ENCODE results near the gene RYR2. TPM values are rescaled to one million over a fixed set of nuclear protein-coding genes. Genes with fewer than 3 reads are reported as not detected.

Gene RYR2
- total RNA-seq, 1 donor from 2014 or later, result 0.90 TPM

DNA sequence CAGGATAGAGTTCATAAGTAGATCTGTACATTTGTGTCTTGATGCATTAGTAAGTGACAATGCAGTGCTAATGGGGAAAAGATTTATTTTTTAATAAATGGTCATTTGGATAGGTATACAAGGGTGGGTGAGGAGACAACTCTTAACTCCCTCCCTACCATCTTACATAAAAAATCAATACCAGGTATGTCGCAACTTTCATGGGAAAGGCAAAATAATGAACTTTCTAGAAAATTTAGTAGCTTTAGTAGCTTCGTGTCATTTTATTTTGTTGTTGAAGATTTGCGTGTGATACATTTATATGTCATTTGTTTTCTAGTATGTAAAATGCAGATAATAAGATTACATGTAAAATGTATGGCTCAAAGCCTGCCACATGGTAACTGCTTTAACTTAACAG is 310.8 kb downstream of the RYR2 start:
- Histone ChIP-seq H3K9ac (no peak overlapping the region), H3K4me2 (no peak overlapping the region), H3K4me3 (no peak overlapping the region), H3K27me3 (no peaks in the 10 kb centered on the region), H3K36me3 (no peaks in the 10 kb centered on the region), H3K27ac (no peak overlapping the region), H2AFZ (replicated peaks) (no peak overlapping the region), H4K20me1 (ENCODE audit: low read depth) (no peaks in the 10 kb centered on the region), H3K4me1 (no peaks in the 10 kb centered on the region), H3K9me3 (ENCODE audit: low read depth) (no peaks in the 10 kb centered on the region), H3K79me2 (ENCODE audit: low read depth) (no peaks in the 10 kb centered on the region), H3F3A (ENCODE audit: low read depth) (no peaks in the 10 kb centered on the region)
- no peaks in the 10 kb centered on the region for H3K4me1 Mint-ChIP-seq
- no peaks in the 10 kb centered on the region for H3K27me3 Mint-ChIP-seq (ENCODE audit: insufficient read depth, low read depth)
- H3K27ac Mint-ChIP-seq, result no peak overlapping the region
- no peak for DNase-seq (ENCODE audit: low spot score)
- TF ChIP-seq, protein P1, sequence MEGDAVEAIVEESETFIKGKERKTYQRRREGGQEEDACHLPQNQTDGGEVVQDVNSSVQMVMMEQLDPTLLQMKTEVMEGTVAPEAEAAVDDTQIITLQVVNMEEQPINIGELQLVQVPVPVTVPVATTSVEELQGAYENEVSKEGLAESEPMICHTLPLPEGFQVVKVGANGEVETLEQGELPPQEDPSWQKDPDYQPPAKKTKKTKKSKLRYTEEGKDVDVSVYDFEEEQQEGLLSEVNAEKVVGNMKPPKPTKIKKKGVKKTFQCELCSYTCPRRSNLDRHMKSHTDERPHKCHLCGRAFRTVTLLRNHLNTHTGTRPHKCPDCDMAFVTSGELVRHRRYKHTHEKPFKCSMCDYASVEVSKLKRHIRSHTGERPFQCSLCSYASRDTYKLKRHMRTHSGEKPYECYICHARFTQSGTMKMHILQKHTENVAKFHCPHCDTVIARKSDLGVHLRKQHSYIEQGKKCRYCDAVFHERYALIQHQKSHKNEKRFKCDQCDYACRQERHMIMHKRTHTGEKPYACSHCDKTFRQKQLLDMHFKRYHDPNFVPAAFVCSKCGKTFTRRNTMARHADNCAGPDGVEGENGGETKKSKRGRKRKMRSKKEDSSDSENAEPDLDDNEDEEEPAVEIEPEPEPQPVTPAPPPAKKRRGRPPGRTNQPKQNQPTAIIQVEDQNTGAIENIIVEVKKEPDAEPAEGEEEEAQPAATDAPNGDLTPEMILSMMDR (IDR thresholded peaks at IDR 0.05), result no peak
- no peak for TF ChIP-seq EZH2phosphoT487 (IDR thresholded peaks at IDR 0.05)
- TF ChIP-seq EZH2 (IDR thresholded peaks at IDR 0.05), result no peak
- no peak overlapping the region for H3K4me3 Mint-ChIP-seq
- no peaks in the 10 kb centered on the region for H3K9me3 Mint-ChIP-seq
- H3K36me3 Mint-ChIP-seq, result no peaks in the 10 kb centered on the region

DNA sequence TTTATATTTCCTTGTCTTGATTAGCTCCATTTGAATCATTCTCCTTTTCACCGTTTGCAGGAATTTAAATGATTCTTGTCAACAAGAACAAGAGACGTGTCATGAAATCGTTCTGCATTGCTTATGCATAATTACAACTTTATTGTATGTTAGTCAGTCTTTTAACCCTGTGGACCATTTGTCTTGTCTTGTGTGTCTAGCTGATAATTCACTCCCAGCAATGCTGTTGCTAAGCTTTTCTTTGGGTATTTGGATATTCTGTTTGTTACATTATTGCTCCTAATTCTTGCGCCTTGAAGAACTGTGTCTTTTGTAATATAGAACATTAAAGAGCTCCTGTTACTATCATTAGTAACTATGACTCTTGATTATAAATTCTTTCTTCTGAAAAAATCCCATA is 311.9 kb downstream of the RYR2 start:
- no peaks in the 10 kb centered on the region for H3K9me3 Mint-ChIP-seq
- Histone ChIP-seq H3K9me3 (ENCODE audit: low read depth) (no peaks in the 10 kb centered on the region), H3K36me3 (no peaks in the 10 kb centered on the region), H2AFZ (replicated peaks) (no peak overlapping the region), H3K79me2 (ENCODE audit: low read depth) (no peaks in the 10 kb centered on the region), H3K9ac (no peak overlapping the region), H3K4me1 (no peaks in the 10 kb centered on the region), H3F3A (ENCODE audit: low read depth) (no peaks in the 10 kb centered on the region), H3K4me3 (no peak overlapping the region), H3K27me3 (no peaks in the 10 kb centered on the region), H3K27ac (no peak overlapping the region), H4K20me1 (ENCODE audit: low read depth) (no peaks in the 10 kb centered on the region), H3K4me2 (no peak overlapping the region)
- no peak for TF ChIP-seq EZH2phosphoT487 (IDR thresholded peaks at IDR 0.05)
- TF ChIP-seq, protein P1 (IDR thresholded peaks at IDR 0.05), result no peak
- no peak for TF ChIP-seq EZH2 (IDR thresholded peaks at IDR 0.05)
- no peak overlapping the region for H3K4me3 Mint-ChIP-seq
- no peaks in the 10 kb centered on the region for H3K4me1 Mint-ChIP-seq
- H3K27ac Mint-ChIP-seq, result no peak overlapping the region
- DNase-seq (ENCODE audit: low spot score), result no peak
- no peaks in the 10 kb centered on the region for H3K36me3 Mint-ChIP-seq
- no peaks in the 10 kb centered on the region for H3K27me3 Mint-ChIP-seq (ENCODE audit: insufficient read depth, low read depth)

DNA sequence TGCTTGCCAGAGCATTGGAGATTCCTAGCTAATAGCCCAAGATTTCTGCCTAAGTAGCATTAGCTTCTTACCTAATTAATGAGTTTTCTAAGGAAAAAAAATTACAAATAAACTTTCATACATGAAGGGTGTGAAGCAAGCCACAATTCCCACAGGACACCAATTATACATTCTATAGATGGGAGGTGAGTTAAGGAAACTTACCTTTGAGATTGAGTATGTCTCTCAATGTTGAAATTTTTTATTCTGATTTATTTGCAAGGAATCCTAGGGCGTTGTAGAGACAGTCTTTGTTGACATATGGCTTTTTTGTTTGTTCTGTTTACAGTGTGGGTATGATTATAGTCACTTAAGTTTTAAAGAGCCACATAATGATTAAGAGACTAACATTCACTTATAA is 313.0 kb downstream of the RYR2 start:
- Histone ChIP-seq H3K27ac (no peak overlapping the region), H3F3A (ENCODE audit: low read depth) (no peaks in the 10 kb centered on the region), H3K36me3 (no peaks in the 10 kb centered on the region), H3K9ac (no peak overlapping the region), H2AFZ (replicated peaks) (no peak overlapping the region), H3K9me3 (ENCODE audit: low read depth) (no peaks in the 10 kb centered on the region), H3K4me3 (no peak overlapping the region), H3K4me1 (no peaks in the 10 kb centered on the region), H3K4me2 (no peak overlapping the region), H4K20me1 (ENCODE audit: low read depth) (no peaks in the 10 kb centered on the region), H3K79me2 (ENCODE audit: low read depth) (no peaks in the 10 kb centered on the region), H3K27me3 (no peaks in the 10 kb centered on the region)
- TF ChIP-seq, protein P1 (IDR thresholded peaks at IDR 0.05), result no peak
- no peak for TF ChIP-seq EZH2phosphoT487 (IDR thresholded peaks at IDR 0.05)
- no peak for TF ChIP-seq EZH2 (IDR thresholded peaks at IDR 0.05)
- DNase-seq (ENCODE audit: low spot score), result no peak
- H3K4me3 Mint-ChIP-seq, result no peak overlapping the region
- no peak overlapping the region for H3K27ac Mint-ChIP-seq
- no peaks in the 10 kb centered on the region for H3K9me3 Mint-ChIP-seq
- H3K4me1 Mint-ChIP-seq, result no peaks in the 10 kb centered on the region
- H3K36me3 Mint-ChIP-seq, result no peaks in the 10 kb centered on the region
- no peaks in the 10 kb centered on the region for H3K27me3 Mint-ChIP-seq (ENCODE audit: insufficient read depth, low read depth)
